Stomach (tissue), 19 donors: ENCODE results near the gene DCAF8. TPM values are rescaled to one million over a fixed set of nuclear protein-coding genes. Genes with fewer than 3 reads are reported as not detected.

Experiments used
- DNase-seq, 2 donors: peaks; one replicate each; pipeline versions ENCODE4 v3.0.0 to v3.0.0-alpha.2; 2013 to 2019
- H3K27ac ChIP-seq, 5 donors: fragments of 200-600 bp in 4 of 5; sonication (generic) in 4 of 5; one replicate each; pipeline ENCODE4 v1.5.1; 2013 to 2019; ENCODE audit warnings: mild to moderate bottlenecking in 1 of 5, moderate library complexity in 1 of 5
- H3K27me3 ChIP-seq, 3 donors: fragments of 200-600 bp; sonication (generic); one replicate each; pipeline ENCODE4 v1.5.1; 2017 to 2019; ENCODE audit warnings: mixed run types in 1 of 3
- H3K36me3 ChIP-seq, 4 donors: fragments of 200-600 bp; sonication (generic); 1 replicate in 3 of 4; 2 replicates in 1 of 4; pipeline ENCODE4 v1.5.1; 2016 to 2019
- H3K4me1 ChIP-seq, 4 donors: fragments of 200-600 bp; sonication (generic); one replicate each; pipeline ENCODE4 v1.5.1; 2016 to 2019
- H3K4me3 ChIP-seq, 4 donors: fragments of 200-600 bp; sonication (generic) in 3 of 4; one replicate each; pipeline ENCODE4 v1.5.1; 2016 to 2019; ENCODE audit warnings: mild to moderate bottlenecking in 1 of 4
- H3K9me3 ChIP-seq, 4 donors: fragments of 200-600 bp; sonication (generic); one replicate each; pipeline ENCODE4 v1.5.1; 2016 to 2019
- EP300 ChIP-seq: sonication (generic); formaldehyde crosslinking; IDR thresholded peaks from one replicate; pipeline ENCODE4 v1.6.1; 2017; ENCODE audit warnings: antibody characterized with exemption
- POLR2A ChIP-seq, 4 donors: fragments of 450-650 bp; IDR thresholded peaks; one replicate each; pipeline ENCODE4 v1.6.1; 2016; ENCODE audit warnings: antibody characterized with exemption in 4 of 4, control low read depth in 2 of 4, mild to moderate bottlenecking in 1 of 4, moderate library complexity in 1 of 4
- POLR2AphosphoS5 ChIP-seq, 3 donors: sonication (generic); formaldehyde crosslinking; IDR thresholded peaks; one replicate each; pipeline ENCODE4 v1.6.1; 2016; ENCODE audit warnings: antibody characterized with exemption in 3 of 3
- WGBS, 5 donors: extraction: QIAGEN DNeasy Blood & Tissue Kit in 3 of 5; methylation state at CpG; one replicate each; pipeline versions ENCODE4 v1.1.5 to v1.1.7; 2013 to 2018; 5-methylcytosine and 5-hydroxymethylcytosine counted together
- intact Hi-C: fragments of 100-400 bp; cut with DNase I; formaldehyde crosslinking; loops from one replicate; pipeline ENCODE4 v1.15.1; 2023; ENCODE audit warnings: low total_unique reads
- long read RNA-seq, 10 donors: transcript quantifications; one replicate each; lab custom pipeline, GENCODE V29; 2026
- polyA plus RNA-seq, 3 donors: library from polyadenylated mRNA; stranded (reverse); fragments of 200-250 nt; gene quantifications; one replicate each; pipeline ENCODE4 v1.2.3, GENCODE V29; 2013
- total RNA-seq, 5 donors: library from RNA; depleted of rRNA; stranded (reverse); fragments of >200 nt; gene quantifications; one replicate each; pipeline versions ENCODE4 v1.1.0 to v1.2.3, GENCODE V29; 2014 to 2016
- TF ChIP-seq, protein P1 (sequence below), 7 experiments: fragments of 450-650 bp in 4 of 7; fragments of 200-600 bp in 3 of 7; sonication (generic) in 3 of 7; IDR thresholded peaks; one replicate each; pipeline ENCODE4 v1.5.1; 2016 to 2019; ENCODE audit warnings: antibody characterized with exemption in 7 of 7, control low read depth in 2 of 7, mild to moderate bottlenecking in 1 of 7
- donor health status: healthy with polysubstance abuse.
- donor health status: Bipolar disorder and iron deficiency.
- donor health status: healthy.

Gene DCAF8
- 100 to 1,000 TPM in 3 of 5 donors, 10 to 100 TPM in 2; 85.8 to 267 (median 148) TPM for total RNA-seq
- polyA plus RNA-seq = 10 to 100 TPM; 39.4 to 45.1 (median 40.7) TPM
- long read RNA-seq, donor 1, partial matches to known transcripts = 0 of 2 reads
- long read RNA-seq, donor 1, other reads (novel, unspliced or antisense) = 0 of 2 reads
- long read RNA-seq, donor 2, full-length matches to known transcripts = 10 of 10 reads
- long read RNA-seq, donor 2, partial matches to known transcripts = 0 of 10 reads
- long read RNA-seq, donor 2, other reads (novel, unspliced or antisense) = 0 of 10 reads
- long read RNA-seq, donor 3, transcript DCAF8-212 (3 exons, 945 nt) = major isoform, 5 of 10 reads
- long read RNA-seq, donor 3, partial matches to known transcripts = 0 of 10 reads
- long read RNA-seq, donor 3, other reads (novel, unspliced or antisense) = 0 of 10 reads
- long read RNA-seq, donor 4, full-length matches to known transcripts = 3 of 3 reads
- long read RNA-seq, donor 4, partial matches to known transcripts = 0 of 3 reads
- long read RNA-seq, donor 4, other reads (novel, unspliced or antisense) = 0 of 3 reads
- long read RNA-seq, donor 5, full-length matches to known transcripts = 12 of 12 reads
- long read RNA-seq, donor 5, partial matches to known transcripts = 0 of 12 reads
- long read RNA-seq, donor 5, other reads (novel, unspliced or antisense) = 0 of 12 reads
- long read RNA-seq, donor 6 = 0 reads
- long read RNA-seq, donor 7, partial matches to known transcripts = 0 of 7 reads
- long read RNA-seq, donor 7, other reads (novel, unspliced or antisense) = 0 of 7 reads
- long read RNA-seq, donor 8, full-length matches to known transcripts = 10 of 28 reads
- long read RNA-seq, donor 8, partial matches to known transcripts = 18 of 28 reads
- long read RNA-seq, donor 8, other reads (novel, unspliced or antisense) = 0 of 28 reads
- long read RNA-seq, donor 9, partial matches to known transcripts = 0 of 10 reads
- long read RNA-seq, donor 9, other reads (novel, unspliced or antisense) = 0 of 10 reads
- long read RNA-seq, donor 10, transcript DCAF8-212 (3 exons, 945 nt) = major isoform, 7 of 10 reads
- long read RNA-seq, donor 10, partial matches to known transcripts = 0 of 10 reads
- long read RNA-seq, donor 10, other reads (novel, unspliced or antisense) = 0 of 10 reads

DNA sequence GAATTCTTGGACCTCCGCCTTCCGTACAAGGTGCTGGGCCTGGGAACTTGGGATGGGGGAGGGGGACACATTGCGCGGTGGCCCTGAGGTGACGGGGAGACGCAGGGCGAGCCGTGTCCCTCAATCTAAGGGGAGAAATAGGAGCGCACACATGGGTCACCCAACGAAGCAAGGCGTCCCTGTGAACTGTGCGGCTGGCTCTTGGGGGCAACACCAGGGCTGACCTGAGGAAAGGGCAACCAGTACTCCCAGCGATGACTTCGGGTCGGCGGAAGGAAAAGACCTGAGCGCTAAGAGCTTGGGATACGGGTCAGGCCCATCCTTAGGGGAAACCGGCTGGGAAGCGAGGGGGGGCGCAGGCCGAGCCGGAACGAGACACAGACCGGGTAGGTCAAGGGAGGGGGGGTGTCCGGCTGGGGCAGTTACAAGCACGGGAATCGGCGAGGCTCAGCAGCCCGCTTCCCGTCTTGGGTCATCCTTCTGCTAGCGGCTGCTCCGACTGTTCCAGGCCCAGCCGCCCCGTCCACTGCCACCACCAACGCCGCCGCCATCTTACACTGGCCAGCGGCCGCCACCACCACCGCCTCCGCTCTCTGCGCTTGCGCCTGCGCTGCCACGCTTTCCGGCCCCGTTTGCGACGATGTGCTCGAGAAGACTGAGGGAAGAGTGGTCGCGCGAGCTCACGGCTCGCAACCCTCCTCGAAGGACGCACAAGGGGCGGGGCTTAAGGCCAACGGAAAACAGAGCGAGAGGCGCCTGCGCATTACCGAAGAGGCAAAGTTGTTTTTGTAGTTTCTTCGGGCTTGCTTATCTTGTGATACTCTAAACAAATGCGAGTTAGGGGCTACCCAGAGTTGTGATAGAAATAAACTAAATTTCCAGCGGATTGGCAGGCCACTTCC is at the start of gene DCAF8:
DCAF8 (minus strand) TSS at position 657 of the 902 bp plus-strand sequence. CDS start 18,541 bp downstream, outside the sequence.
- WGBS, 5 donors = 0% methylated on average over 30 to 67 of the region's 67 CpGs
- intact Hi-C loops = no loop called here
- H3K4me3 ChIP-seq = peak within 1 kb of the TSS; percentile 66 to 94 (median 88)
- H3K27me3 ChIP-seq = no peaks in the 10 kb centered on the region
- H3K27ac ChIP-seq = peak within 1 kb of the TSS; percentile 94 to 98 (median 97)
- TF ChIP-seq, protein P1, sequence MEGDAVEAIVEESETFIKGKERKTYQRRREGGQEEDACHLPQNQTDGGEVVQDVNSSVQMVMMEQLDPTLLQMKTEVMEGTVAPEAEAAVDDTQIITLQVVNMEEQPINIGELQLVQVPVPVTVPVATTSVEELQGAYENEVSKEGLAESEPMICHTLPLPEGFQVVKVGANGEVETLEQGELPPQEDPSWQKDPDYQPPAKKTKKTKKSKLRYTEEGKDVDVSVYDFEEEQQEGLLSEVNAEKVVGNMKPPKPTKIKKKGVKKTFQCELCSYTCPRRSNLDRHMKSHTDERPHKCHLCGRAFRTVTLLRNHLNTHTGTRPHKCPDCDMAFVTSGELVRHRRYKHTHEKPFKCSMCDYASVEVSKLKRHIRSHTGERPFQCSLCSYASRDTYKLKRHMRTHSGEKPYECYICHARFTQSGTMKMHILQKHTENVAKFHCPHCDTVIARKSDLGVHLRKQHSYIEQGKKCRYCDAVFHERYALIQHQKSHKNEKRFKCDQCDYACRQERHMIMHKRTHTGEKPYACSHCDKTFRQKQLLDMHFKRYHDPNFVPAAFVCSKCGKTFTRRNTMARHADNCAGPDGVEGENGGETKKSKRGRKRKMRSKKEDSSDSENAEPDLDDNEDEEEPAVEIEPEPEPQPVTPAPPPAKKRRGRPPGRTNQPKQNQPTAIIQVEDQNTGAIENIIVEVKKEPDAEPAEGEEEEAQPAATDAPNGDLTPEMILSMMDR (IDR thresholded peaks at IDR 0.05) = no peak
- TF ChIP-seq POLR2A (IDR thresholded peaks at IDR 0.05) = peak in 3 of 4 donors; percentile 87 to 92 (median 88)
- TF ChIP-seq POLR2AphosphoS5 (IDR thresholded peaks at IDR 0.05) = peak; percentile 97 to 99 (median 99)
- H3K9me3 ChIP-seq = no peaks in the 10 kb centered on the region
- peak; percentile 98 to 100 for DNase-seq
- H3K36me3 ChIP-seq = peaks cover 0 to 8% (median 2%) of the 10 kb centered on the region in 4 donors
- H3K4me1 ChIP-seq = peaks cover 15 to 54% (median 43%) of the 10 kb centered on the region in 4 donors

DNA sequence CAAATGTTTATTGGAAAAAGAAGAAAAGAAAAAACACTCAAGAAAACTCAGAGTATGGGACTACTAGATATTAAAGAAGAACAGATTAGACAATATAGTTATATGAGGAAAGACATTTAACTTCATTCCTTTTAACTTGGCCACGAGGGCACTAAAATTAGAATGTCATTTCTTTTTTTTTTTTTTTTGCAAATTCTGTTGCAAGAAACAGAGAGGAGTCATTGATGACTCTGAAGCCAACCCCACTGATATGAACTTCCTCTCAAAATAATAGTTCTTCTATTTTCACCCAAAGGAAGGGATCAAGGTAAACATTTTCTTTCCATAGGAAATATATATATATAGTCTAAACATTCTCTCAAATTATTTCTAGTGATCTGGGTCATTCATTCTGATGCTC is 47.2 kb upstream of the DCAF8 start:
- H3K27me3 ChIP-seq = no peaks in the 10 kb centered on the region
- DNase-seq = no peak
- no peaks in the 10 kb centered on the region for H3K9me3 ChIP-seq
- TF ChIP-seq POLR2A (IDR thresholded peaks at IDR 0.05) (no peak), POLR2AphosphoS5 (IDR thresholded peaks at IDR 0.05) (no peak), EP300 (no peak)
- TF ChIP-seq, protein P1 (IDR thresholded peaks at IDR 0.05) = no peak
- H3K27ac ChIP-seq = no peak overlapping the region
- intact Hi-C loops = no loop called here
- H3K4me3 ChIP-seq = no peak overlapping the region
- H3K4me1 ChIP-seq = peaks cover 0 to 2% (median under 1%) of the 10 kb centered on the region in 4 donors
- H3K36me3 ChIP-seq = peaks cover 92 to 100% (median 100%) of the 10 kb centered on the region in 4 donors
- WGBS, 5 donors = 61 to 93% (median 76%) methylated on average over 1 of the region's 1 CpG

DNA sequence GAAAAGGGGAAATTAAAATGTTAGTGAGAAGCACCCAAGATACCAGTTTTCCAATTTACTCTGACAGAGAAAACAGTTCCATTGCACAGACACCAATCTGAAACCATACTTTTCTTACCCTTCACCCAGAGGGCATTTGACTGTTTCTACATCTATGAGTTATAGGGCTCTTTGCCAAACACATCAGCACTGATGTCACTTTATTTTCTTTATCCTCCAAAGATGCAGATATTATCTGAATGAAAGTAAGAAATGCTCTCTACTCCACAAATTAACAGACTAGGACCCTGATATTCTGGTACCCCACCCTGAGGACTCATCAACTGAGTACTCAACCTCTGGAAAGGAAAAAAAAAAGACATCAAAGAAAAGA is 46.8 kb upstream of the DCAF8 start:
- H3K36me3 ChIP-seq = peaks cover 96 to 100% (median 100%) of the 10 kb centered on the region in 4 donors
- intact Hi-C loops = no loop called here
- TF ChIP-seq EP300 = no peak
- H3K27ac ChIP-seq = no peak overlapping the region
- H3K4me1 ChIP-seq = no peaks in the 10 kb centered on the region
- no peaks in the 10 kb centered on the region for H3K27me3 ChIP-seq
- DNase-seq = no peak
- no peaks in the 10 kb centered on the region for H3K9me3 ChIP-seq
- no peak overlapping the region for H3K4me3 ChIP-seq

DNA sequence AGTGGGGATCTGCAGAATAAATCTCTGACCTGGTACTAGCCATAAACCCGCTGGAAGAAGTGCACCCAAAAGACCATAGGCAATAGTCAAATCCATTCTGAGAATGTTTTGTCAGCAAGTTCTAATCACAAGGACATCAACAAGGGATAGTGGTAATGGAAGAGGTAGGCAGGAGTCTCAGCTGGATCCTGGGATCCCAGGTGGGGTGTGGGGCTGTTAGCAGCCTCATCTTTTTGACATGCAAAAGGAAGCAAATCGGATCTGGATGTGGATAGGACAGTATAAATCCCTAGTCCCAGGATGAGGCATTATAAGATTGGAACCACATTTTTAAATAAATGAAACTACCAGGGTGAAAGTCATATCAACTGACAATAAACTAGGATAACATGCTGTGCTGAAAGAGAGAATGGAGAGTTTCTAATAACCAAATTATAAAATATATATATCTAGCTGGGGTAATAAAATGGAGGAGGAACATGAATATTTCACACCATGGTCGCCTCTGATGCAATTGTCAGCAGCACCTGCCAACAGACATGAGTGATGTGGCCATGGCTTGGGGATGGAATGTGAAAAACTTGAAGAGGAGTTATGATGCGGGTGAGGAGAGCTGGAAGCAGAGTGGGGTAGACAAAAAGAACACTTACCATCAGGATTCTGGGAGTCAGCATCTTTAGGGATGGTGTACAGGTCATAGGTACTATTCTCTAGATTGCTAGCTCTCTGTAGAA is 46.3 kb upstream of the DCAF8 start:
- Histone ChIP-seq H3K4me1 (no peaks in the 10 kb centered on the region), H3K27me3 (no peaks in the 10 kb centered on the region), H3K4me3 (no peak overlapping the region), H3K27ac (no peak overlapping the region), H3K9me3 (no peaks in the 10 kb centered on the region), H3K36me3 (peaks cover 95 to 100% (median 100%) of the 10 kb centered on the region in 4 donors)
- intact Hi-C loops = no loop called here
- TF ChIP-seq POLR2A (IDR thresholded peaks at IDR 0.05) (no peak), POLR2AphosphoS5 (IDR thresholded peaks at IDR 0.05) (no peak), EP300 (no peak)
- TF ChIP-seq, protein P1 (IDR thresholded peaks at IDR 0.05) = no peak
- DNase-seq = no peak
- WGBS, 5 donors = 76 to 90% (median 87%) methylated on average over 4 of the region's 4 CpGs
